DND-41 (cell line): Measurements from ENCODE around the gene GAGE12H.
"Not testable (repeated sequence)": the region's sequence is repeated elsewhere in the genome, so short reads cannot be mapped to it uniquely, and the experiment has no call there.

ENCODE experiments used
- EZH2 ChIP-seq: IDR thresholded peaks from 3 replicates; pipeline ENCODE4 v1.6.1; 2012; ENCODE audit warnings: borderline replicate concordance, low read depth, mild to moderate bottlenecking, moderate library complexity, low read length, inconsistent platforms; ENCODE audit not compliant: severe bottlenecking
- TF ChIP-seq, protein P1 (sequence below): IDR thresholded peaks from 2 replicates; pipeline ENCODE4 v1.5.1; 2012; ENCODE audit warnings: borderline replicate concordance, low read length, moderate library complexity, mild to moderate bottlenecking; ENCODE audit not compliant: poor library complexity, severe bottlenecking; ENCODE audit errors: extremely low read depth

DNA sequence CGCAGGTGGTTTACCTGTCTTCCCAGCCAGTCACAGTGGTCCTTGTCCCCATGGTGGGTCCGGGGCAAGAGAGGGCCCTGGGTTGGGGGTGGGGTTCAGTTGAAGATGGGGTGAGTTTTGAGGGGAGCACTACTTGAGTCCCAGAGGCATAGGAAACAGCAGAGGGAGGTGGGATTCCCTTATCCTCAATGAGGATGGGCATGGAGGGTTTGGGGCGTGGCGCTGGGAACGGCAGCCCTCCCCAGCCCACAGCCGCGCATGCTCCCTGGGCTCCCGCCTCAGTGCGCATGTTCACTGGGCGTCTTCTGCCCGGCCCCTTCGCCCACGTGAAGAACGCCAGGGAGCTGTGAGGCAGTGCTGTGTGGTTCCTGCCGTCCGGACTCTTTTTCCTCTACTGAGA is 38.3 kb upstream of the GAGE12H start, which contains the start of gene GAGE12D:
- TF ChIP-seq, protein P1, sequence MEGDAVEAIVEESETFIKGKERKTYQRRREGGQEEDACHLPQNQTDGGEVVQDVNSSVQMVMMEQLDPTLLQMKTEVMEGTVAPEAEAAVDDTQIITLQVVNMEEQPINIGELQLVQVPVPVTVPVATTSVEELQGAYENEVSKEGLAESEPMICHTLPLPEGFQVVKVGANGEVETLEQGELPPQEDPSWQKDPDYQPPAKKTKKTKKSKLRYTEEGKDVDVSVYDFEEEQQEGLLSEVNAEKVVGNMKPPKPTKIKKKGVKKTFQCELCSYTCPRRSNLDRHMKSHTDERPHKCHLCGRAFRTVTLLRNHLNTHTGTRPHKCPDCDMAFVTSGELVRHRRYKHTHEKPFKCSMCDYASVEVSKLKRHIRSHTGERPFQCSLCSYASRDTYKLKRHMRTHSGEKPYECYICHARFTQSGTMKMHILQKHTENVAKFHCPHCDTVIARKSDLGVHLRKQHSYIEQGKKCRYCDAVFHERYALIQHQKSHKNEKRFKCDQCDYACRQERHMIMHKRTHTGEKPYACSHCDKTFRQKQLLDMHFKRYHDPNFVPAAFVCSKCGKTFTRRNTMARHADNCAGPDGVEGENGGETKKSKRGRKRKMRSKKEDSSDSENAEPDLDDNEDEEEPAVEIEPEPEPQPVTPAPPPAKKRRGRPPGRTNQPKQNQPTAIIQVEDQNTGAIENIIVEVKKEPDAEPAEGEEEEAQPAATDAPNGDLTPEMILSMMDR: not testable (repeated sequence)
- TF ChIP-seq EZH2: not testable (repeated sequence)
